Activated T-cell treated with anti-CD3 and anti-CD28 coated beads, Interleukin-2, amount 50 U/mL, for 72 hours (primary cell): Measurements from ENCODE around the gene WDR81. TPM values are rescaled to one million over a fixed set of nuclear protein-coding genes. Genes with fewer than 3 reads are reported as not detected.

Experiments
- ATAC-seq, 2 donors: fragments of 150-1000 bp; cut with Tn5 transposase; replicated peaks in 1 of 2; 2 replicates each; pipeline ENCODE4 v1.10.0; 2021; ENCODE audit warnings: moderate library complexity in 2 of 2, mild to moderate bottlenecking in 1 of 2
- DNase-seq, 2 donors: peaks; one replicate each; pipeline ENCODE4 v3.0.0; 2021 to 2022; ENCODE audit warnings: mixed read lengths in 1 of 2
- H3K27ac Mint-ChIP-seq: one replicate; pipeline ENCODE4 v1.8.0; 2022; ENCODE audit warnings: mild to moderate bottlenecking, moderate library complexity, mixed read lengths
- H3K27me3 Mint-ChIP-seq: one replicate; pipeline ENCODE4 v1.8.0; 2022; ENCODE audit warnings: low read depth, mixed read lengths
- H3K36me3 Mint-ChIP-seq, 2 donors: one replicate each; pipeline ENCODE4 v1.8.0; 2022; ENCODE audit warnings: mixed read lengths in 2 of 2, mild to moderate bottlenecking in 1 of 2; ENCODE audit not compliant: insufficient read depth in 2 of 2
- H3K4me1 Mint-ChIP-seq: one replicate; pipeline ENCODE4 v1.8.0; 2022; ENCODE audit warnings: low read depth, mixed read lengths
- H3K4me3 Mint-ChIP-seq, 2 donors: one replicate each; pipeline ENCODE4 v1.8.0; 2022; ENCODE audit warnings: mild to moderate bottlenecking in 2 of 2, mixed read lengths in 2 of 2, moderate library complexity in 2 of 2
- H3K9me3 Mint-ChIP-seq, 2 donors: one replicate each; pipeline ENCODE4 v1.8.0; 2022; ENCODE audit warnings: mixed read lengths in 2 of 2
- total RNA-seq, 2 donors: library from RNA; stranded (reverse); gene quantifications; one replicate each; pipeline ENCODE4 v1.2.3, GENCODE V29; 2022

The WDR81 gene
- total RNA-seq, 2 donors from 2014 or later = 9.4 to 11.2 TPM

- no peak for DNase-seq
- H3K4me1 Mint-ChIP-seq = peaks cover under 1% of the 10 kb centered on the region
- no peaks in the 10 kb centered on the region for H3K36me3 Mint-ChIP-seq
- no peak within 1 kb of the TSS for H3K27ac Mint-ChIP-seq
- H3K27me3 Mint-ChIP-seq = no peaks in the 10 kb centered on the region
- H3K9me3 Mint-ChIP-seq = no peaks in the 10 kb centered on the region
- ATAC-seq = no peak
- H3K4me3 Mint-ChIP-seq = no peak within 1 kb of the TSS
Measured at GRCh38 chr17:1742371-1743087, 18.0 kb downstream of the WDR81 start, which contains the start of gene SERPINF2. SERPINF2 (plus strand) TSS chr17:1742871; CDS start chr17:1744996, 2,125 bp downstream.

- H3K9me3 Mint-ChIP-seq = no peaks in the 10 kb centered on the region
- no peak for DNase-seq
- H3K36me3 Mint-ChIP-seq = no peaks in the 10 kb centered on the region
- H3K27ac Mint-ChIP-seq = no peak overlapping the region
- no peaks in the 10 kb centered on the region for H3K27me3 Mint-ChIP-seq
- no peaks in the 10 kb centered on the region for H3K4me1 Mint-ChIP-seq
- ATAC-seq = no peak
- H3K4me3 Mint-ChIP-seq = no peak overlapping the region
Measured at GRCh38 chr17:1743088-1743439, 18.6 kb downstream of the WDR81 start.

- Mint-ChIP-seq H3K27me3 (no peaks in the 10 kb centered on the region), H3K4me3 (no peak overlapping the region), H3K36me3 (no peaks in the 10 kb centered on the region), H3K9me3 (no peaks in the 10 kb centered on the region), H3K4me1 (no peaks in the 10 kb centered on the region), H3K27ac (no peak overlapping the region)
- ATAC-seq (no peak), DNase-seq (no peak)
Measured at GRCh38 chr17:1744551-1745512, 20.3 kb downstream of the WDR81 start.

- Mint-ChIP-seq H3K4me3 (no peak overlapping the region), H3K9me3 (no peaks in the 10 kb centered on the region), H3K36me3 (no peaks in the 10 kb centered on the region), H3K27ac (no peak overlapping the region), H3K27me3 (no peaks in the 10 kb centered on the region), H3K4me1 (no peaks in the 10 kb centered on the region)
- ATAC-seq = no peak
- no peak for DNase-seq
Measured at GRCh38 chr17:1745513-1746020, 21.1 kb downstream of the WDR81 start.

- Mint-ChIP-seq H3K4me3 (no peak overlapping the region), H3K36me3 (no peaks in the 10 kb centered on the region), H3K9me3 (no peaks in the 10 kb centered on the region), H3K27me3 (no peaks in the 10 kb centered on the region), H3K4me1 (no peaks in the 10 kb centered on the region), H3K27ac (no peak overlapping the region)
- ATAC-seq = no peak
- no peak for DNase-seq
Measured at GRCh38 chr17:1746975-1747543, 22.6 kb downstream of the WDR81 start.

GRCh38 chr17:1750628-1751027 lies 26.1 kb downstream of the WDR81 start:
- DNase-seq (no peak), ATAC-seq (no peak)
- H3K27me3 Mint-ChIP-seq = no peaks in the 10 kb centered on the region
- H3K4me1 Mint-ChIP-seq = no peaks in the 10 kb centered on the region
- H3K9me3 Mint-ChIP-seq = no peaks in the 10 kb centered on the region
- no peaks in the 10 kb centered on the region for H3K36me3 Mint-ChIP-seq
- no peak overlapping the region for H3K4me3 Mint-ChIP-seq
- no peak overlapping the region for H3K27ac Mint-ChIP-seq

GRCh38 chr17:1752425-1753262 lies 28.1 kb downstream of the WDR81 start:
- Mint-ChIP-seq H3K27ac (no peak overlapping the region), H3K9me3 (no peaks in the 10 kb centered on the region), H3K4me3 (no peak overlapping the region), H3K36me3 (no peaks in the 10 kb centered on the region), H3K4me1 (no peaks in the 10 kb centered on the region), H3K27me3 (no peaks in the 10 kb centered on the region)
- ATAC-seq (no peak), DNase-seq (no peak)

GRCh38 chr17:1753767-1754429 lies 29.4 kb downstream of the WDR81 start:
- no peak overlapping the region for H3K27ac Mint-ChIP-seq
- H3K9me3 Mint-ChIP-seq = no peaks in the 10 kb centered on the region
- DNase-seq = no peak
- no peak overlapping the region for H3K4me3 Mint-ChIP-seq
- H3K36me3 Mint-ChIP-seq = no peaks in the 10 kb centered on the region
- H3K27me3 Mint-ChIP-seq = no peaks in the 10 kb centered on the region
- no peak for ATAC-seq
- H3K4me1 Mint-ChIP-seq = no peaks in the 10 kb centered on the region

- no peak overlapping the region for H3K27ac Mint-ChIP-seq
- no peaks in the 10 kb centered on the region for H3K9me3 Mint-ChIP-seq
- DNase-seq = no peak
- no peaks in the 10 kb centered on the region for H3K4me1 Mint-ChIP-seq
- ATAC-seq = no peak
- no peaks in the 10 kb centered on the region for H3K27me3 Mint-ChIP-seq
- H3K4me3 Mint-ChIP-seq = no peak overlapping the region
- no peaks in the 10 kb centered on the region for H3K36me3 Mint-ChIP-seq
Measured at GRCh38 chr17:1754430-1755112, 30.1 kb downstream of the WDR81 start.

GRCh38 chr17:1755252-1755826 lies 30.8 kb downstream of the WDR81 start:
- Mint-ChIP-seq H3K4me1 (no peaks in the 10 kb centered on the region), H3K36me3 (no peaks in the 10 kb centered on the region), H3K4me3 (no peak overlapping the region), H3K9me3 (no peaks in the 10 kb centered on the region), H3K27me3 (no peaks in the 10 kb centered on the region), H3K27ac (no peak overlapping the region)
- DNase-seq = no peak
- no peak for ATAC-seq

GRCh38 chr17:1755827-1756262 lies 31.3 kb downstream of the WDR81 start:
- ATAC-seq = no peak
- Mint-ChIP-seq H3K4me3 (no peak overlapping the region), H3K27ac (no peak overlapping the region), H3K4me1 (no peaks in the 10 kb centered on the region), H3K9me3 (no peaks in the 10 kb centered on the region), H3K36me3 (no peaks in the 10 kb centered on the region), H3K27me3 (no peaks in the 10 kb centered on the region)
- DNase-seq = no peak
